Stomach (tissue), 4 donors: ENCODE data around the gene LMOD1.

Experiments
- EP300 ChIP-seq: sonication (generic); formaldehyde crosslinking; IDR thresholded peaks from one replicate; pipeline ENCODE4 v1.6.1; 2017; ENCODE audit warnings: antibody characterized with exemption
- POLR2A ChIP-seq, 4 donors: fragments of 450-650 bp; IDR thresholded peaks; one replicate each; pipeline ENCODE4 v1.6.1; 2016; ENCODE audit warnings: antibody characterized with exemption in 4 of 4, control low read depth in 2 of 4, mild to moderate bottlenecking in 1 of 4, moderate library complexity in 1 of 4
- TF ChIP-seq, protein P1 (sequence below), 7 experiments: fragments of 450-650 bp in 4 of 7; fragments of 200-600 bp in 3 of 7; sonication (generic) in 3 of 7; IDR thresholded peaks; one replicate each; pipeline ENCODE4 v1.5.1; 2016 to 2019; ENCODE audit warnings: antibody characterized with exemption in 7 of 7, control low read depth in 2 of 7, mild to moderate bottlenecking in 1 of 7

DNA sequence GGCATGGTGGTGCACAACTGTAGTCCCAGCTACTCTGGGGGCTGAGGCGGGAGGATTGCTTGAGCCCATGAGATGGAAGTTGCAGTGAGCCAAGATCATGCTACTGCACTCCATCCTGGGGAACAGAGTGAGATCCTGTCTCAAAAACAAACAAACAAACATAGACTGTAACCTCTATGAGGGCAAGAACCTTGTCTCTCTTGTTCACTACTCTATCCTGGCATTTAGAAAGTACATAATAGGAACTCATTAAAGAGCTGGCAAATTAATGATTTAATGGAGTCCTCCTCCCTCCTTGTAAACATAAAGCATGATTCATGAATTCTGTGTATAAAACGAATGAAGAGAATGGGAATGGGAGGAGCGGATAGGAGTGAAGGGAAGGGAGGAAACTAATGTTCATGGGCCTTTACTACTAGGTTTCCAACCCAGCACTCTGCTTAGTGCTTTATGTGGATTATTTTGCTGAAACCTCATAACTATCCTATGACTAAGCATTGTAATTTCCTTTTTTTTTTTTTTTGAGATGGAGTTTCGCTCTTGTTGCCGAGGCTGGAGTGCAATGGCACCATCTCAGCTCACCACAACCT, 8.6 kb downstream of the LMOD1 start:
- TF ChIP-seq EP300 (no peak), POLR2A (IDR thresholded peaks at IDR 0.05) (no peak)
- TF ChIP-seq, protein P1, sequence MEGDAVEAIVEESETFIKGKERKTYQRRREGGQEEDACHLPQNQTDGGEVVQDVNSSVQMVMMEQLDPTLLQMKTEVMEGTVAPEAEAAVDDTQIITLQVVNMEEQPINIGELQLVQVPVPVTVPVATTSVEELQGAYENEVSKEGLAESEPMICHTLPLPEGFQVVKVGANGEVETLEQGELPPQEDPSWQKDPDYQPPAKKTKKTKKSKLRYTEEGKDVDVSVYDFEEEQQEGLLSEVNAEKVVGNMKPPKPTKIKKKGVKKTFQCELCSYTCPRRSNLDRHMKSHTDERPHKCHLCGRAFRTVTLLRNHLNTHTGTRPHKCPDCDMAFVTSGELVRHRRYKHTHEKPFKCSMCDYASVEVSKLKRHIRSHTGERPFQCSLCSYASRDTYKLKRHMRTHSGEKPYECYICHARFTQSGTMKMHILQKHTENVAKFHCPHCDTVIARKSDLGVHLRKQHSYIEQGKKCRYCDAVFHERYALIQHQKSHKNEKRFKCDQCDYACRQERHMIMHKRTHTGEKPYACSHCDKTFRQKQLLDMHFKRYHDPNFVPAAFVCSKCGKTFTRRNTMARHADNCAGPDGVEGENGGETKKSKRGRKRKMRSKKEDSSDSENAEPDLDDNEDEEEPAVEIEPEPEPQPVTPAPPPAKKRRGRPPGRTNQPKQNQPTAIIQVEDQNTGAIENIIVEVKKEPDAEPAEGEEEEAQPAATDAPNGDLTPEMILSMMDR (IDR thresholded peaks at IDR 0.05): no peak
